Neural cell (in vitro differentiated cells): Measurements from ENCODE around the gene ALDH1A1. TPM values are rescaled to one million over a fixed set of nuclear protein-coding genes. Genes with fewer than 3 reads are reported as not detected.

Experiments used
- H2AFZ ChIP-seq: fragments of 200-600, 300-800 bp; sonication (generic), shearing (Covaris generic); 2 replicates; pipeline ENCODE4 v1.6.0; 2014; ENCODE audit warnings: low read depth, mild to moderate bottlenecking, antibody characterized with exemption, low read length, moderate library complexity
- H3F3A ChIP-seq: fragments of 200-600 bp; shearing (Covaris generic); 2 replicates; pipeline ENCODE4 v1.6.1; 2016; ENCODE audit warnings: mild to moderate bottlenecking, moderate library complexity, mixed read lengths, antibody characterized with exemption, low read length; ENCODE audit not compliant: insufficient read depth, poor library complexity, severe bottlenecking
- H3K27ac ChIP-seq: fragments of 200-600, 300-800 bp; sonication (generic), shearing (Covaris generic); 2 replicates; pipeline ENCODE4 v1.5.1; 2014; ENCODE audit warnings: mild to moderate bottlenecking, low read length, moderate library complexity
- H3K27me3 ChIP-seq: fragments of 300-800, 200-600 bp; sonication (generic), shearing (Covaris generic); 2 replicates; pipeline ENCODE4 v1.6.0; 2014; ENCODE audit warnings: mild to moderate bottlenecking, low read depth, low read length, moderate library complexity; ENCODE audit not compliant: insufficient read depth
- H3K36me3 ChIP-seq: fragments of 300-800, 200-600 bp; sonication (generic), shearing (Covaris generic); 2 replicates; pipeline ENCODE4 v1.5.1; 2014; ENCODE audit warnings: mild to moderate bottlenecking, antibody characterized with exemption, low read length, moderate library complexity; ENCODE audit not compliant: insufficient read depth
- H3K4me2 ChIP-seq: fragments of 300-800, 200-600 bp; sonication (generic), shearing (Covaris generic); 2 replicates; pipeline ENCODE4 v1.6.0; 2014; ENCODE audit warnings: mild to moderate bottlenecking, low read length
- H3K4me3 ChIP-seq: fragments of 300-800, 200-600 bp; sonication (generic), shearing (Covaris generic); 2 replicates; pipeline ENCODE4 v1.5.1; 2014; ENCODE audit warnings: mild to moderate bottlenecking, low read length, moderate library complexity
- H3K79me2 ChIP-seq: fragments of 200-600 bp; shearing (Covaris generic); replicated peaks from 2 replicates; pipeline ENCODE4 v1.6.0; 2014; ENCODE audit warnings: mild to moderate bottlenecking, low read length, moderate library complexity; ENCODE audit not compliant: insufficient read depth
- H3K9ac ChIP-seq: fragments of 300-800, 200-600 bp; sonication (generic), shearing (Covaris generic); 2 replicates; pipeline ENCODE4 v1.6.1; 2016; ENCODE audit warnings: mild to moderate bottlenecking, low read length, mixed read lengths
- H3K9me2 ChIP-seq: fragments of 200-600 bp; shearing (Covaris generic); 2 replicates; pipeline ENCODE4 v1.6.1; 2016; ENCODE audit warnings: mild to moderate bottlenecking, low read length, mixed read lengths; ENCODE audit not compliant: insufficient read depth
- H3K9me3 ChIP-seq: fragments of 200-600, 300-800 bp; sonication (generic), shearing (Covaris generic); 2 replicates; pipeline ENCODE4 v1.6.1; 2016; ENCODE audit warnings: mild to moderate bottlenecking, mixed run types, low read length, moderate library complexity, mixed read lengths
- H4K20me1 ChIP-seq: fragments of 200-600 bp; shearing (Covaris generic); 2 replicates; pipeline ENCODE4 v1.6.1; 2016; ENCODE audit warnings: mild to moderate bottlenecking, mixed run types; ENCODE audit not compliant: insufficient read depth
- CTCF ChIP-seq: fragments of 450-650 bp; IDR thresholded peaks from 2 replicates; pipeline ENCODE4 v1.5.1; 2014; ENCODE audit warnings: antibody characterized with exemption, mild to moderate bottlenecking, moderate library complexity; ENCODE audit not compliant: poor library complexity, severe bottlenecking
- EP300 ChIP-seq: fragments of 450-650 bp; conservative IDR thresholded peaks from 2 replicates; pipeline ENCODE4 v1.6.1; 2014; ENCODE audit warnings: antibody characterized with exemption, mild to moderate bottlenecking, moderate library complexity; ENCODE audit not compliant: poor library complexity, severe bottlenecking
- EZH2 ChIP-seq: fragments of 200-600, 300-800 bp; shearing (Covaris generic), sonication (generic); IDR thresholded peaks from 2 replicates; pipeline ENCODE4 v1.6.1; 2014; ENCODE audit warnings: antibody characterized with exemption, low read length, borderline replicate concordance, mild to moderate bottlenecking; ENCODE audit not compliant: insufficient read depth, poor library complexity, severe bottlenecking
- MXI1 ChIP-seq: fragments of 450-650 bp; conservative IDR thresholded peaks from 2 replicates; pipeline ENCODE4 v1.6.1; 2014; ENCODE audit warnings: antibody characterized with exemption, mild to moderate bottlenecking; ENCODE audit not compliant: poor library complexity, severe bottlenecking
- POLR2AphosphoS5 ChIP-seq: IDR thresholded peaks from 2 replicates; pipeline ENCODE4 v1.6.1; 2012
- RAD21 ChIP-seq: fragments of 450-650 bp; conservative IDR thresholded peaks from 2 replicates; pipeline ENCODE4 v1.6.1; 2014; ENCODE audit warnings: antibody characterized with exemption, mild to moderate bottlenecking, moderate library complexity
- REST ChIP-seq: IDR thresholded peaks from 2 replicates; pipeline ENCODE4 v1.6.1; 2012; ENCODE audit warnings: borderline replicate concordance
- SMC3 ChIP-seq: fragments of 450-650 bp; conservative IDR thresholded peaks from 2 replicates; pipeline ENCODE4 v1.6.1; 2014; ENCODE audit warnings: antibody characterized with exemption, mild to moderate bottlenecking, moderate library complexity; ENCODE audit not compliant: poor library complexity
- TAF1 ChIP-seq: IDR thresholded peaks from 2 replicates; pipeline ENCODE4 v1.6.1; 2012; ENCODE audit warnings: low read depth
- polyA plus RNA-seq: library from polyadenylated mRNA; depleted of rRNA; stranded (reverse); fragments of >200 nt; gene quantifications from 2 replicates; pipeline ENCODE4 v1.2.3, GENCODE V29; 2014

Gene ALDH1A1
- polyA plus RNA-seq, 1 donor from 2014 or later: not detected

- Histone ChIP-seq H3F3A (no peaks in the 10 kb centered on the region), H3K79me2 (no peaks in the 10 kb centered on the region), H4K20me1 (no peaks in the 10 kb centered on the region), H3K4me2 (no peak overlapping the region), H3K9me2 (no peaks in the 10 kb centered on the region), H3K36me3 (no peaks in the 10 kb centered on the region), H3K9ac (no peak overlapping the region), H3K27ac (no peak overlapping the region), H2AFZ (no peak overlapping the region), H3K4me3 (no peak overlapping the region), H3K27me3 (no peaks in the 10 kb centered on the region), H3K9me3 (no peaks in the 10 kb centered on the region)
- TF ChIP-seq REST (no peak), CTCF (no peak), RAD21 (no peak)
These were observed 45.5 kb upstream of the ALDH1A1 start for GRCh38 chr9:72998363-72998762.

- Histone ChIP-seq H3K4me2 (no peak overlapping the region), H3K27ac (no peak overlapping the region), H3K79me2 (no peaks in the 10 kb centered on the region), H2AFZ (no peak overlapping the region), H3K9ac (no peak overlapping the region), H3K9me3 (no peaks in the 10 kb centered on the region), H3K27me3 (no peaks in the 10 kb centered on the region), H3F3A (no peaks in the 10 kb centered on the region), H4K20me1 (no peaks in the 10 kb centered on the region), H3K36me3 (no peaks in the 10 kb centered on the region), H3K4me3 (no peak overlapping the region), H3K9me2 (no peaks in the 10 kb centered on the region)
- TF ChIP-seq CTCF (no peak), TAF1 (no peak), EP300 (no peak), RAD21 (no peak), EZH2 (no peak), MXI1 (no peak), SMC3 (no peak), POLR2AphosphoS5 (no peak), REST (no peak)
These were observed 44.6 kb upstream of the ALDH1A1 start for GRCh38 chr9:72997387-72997995.
